H1 (cell line): ENCODE results near the gene SMARCE1. TPM values are rescaled to one million over a fixed set of nuclear protein-coding genes. Genes with fewer than 3 reads are reported as not detected.

ENCODE experiments used
- CTCF ChIA-PET: fragments of 300-600 bp; sonication (Branson Sonifier 250); formaldehyde crosslinking; loops from one replicate; lab custom pipeline; 2021; ENCODE audit not compliant: partially characterized antibody; lab: Charles Lee
- POLR2A ChIA-PET: fragments of 300-600 bp; sonication (Branson Sonifier 250); formaldehyde crosslinking; loops from one replicate; lab custom pipeline; 2021; ENCODE audit warnings: inconsistent platforms; ENCODE audit not compliant: partially characterized antibody; lab: Charles Lee
- DNase-seq, 2 experiments: peaks; one replicate each; pipeline versions ENCODE4 v3.0.0 to v3.0.0-alpha.2; 2010 to 2022; ENCODE audit warnings: low spot score in 2 of 2, low read depth in 1 of 2, mixed read lengths in 1 of 2
- FAIRE-seq: peaks from 2 replicates; lab custom pipeline; 2011; peaks lifted over from hg19 to GRCh38; lab: Jason Lieb, UNC
- H2AFZ ChIP-seq: 2 replicates; pipeline ENCODE4 v1.8.1; 2012; ENCODE audit warnings: low read length, inconsistent platforms
- H2AK5ac ChIP-seq: 2 replicates; pipeline ENCODE4 v1.6.1; 2013; ENCODE audit warnings: low read depth, low read length
- H2BK120ac ChIP-seq: replicated peaks from 2 replicates; pipeline ENCODE3; 2013; ENCODE audit warnings: low read depth, low read length, inconsistent platforms
- H2BK12ac ChIP-seq: 2 replicates; pipeline ENCODE4 v1.6.1; 2013; ENCODE audit warnings: low read depth, low read length
- H2BK15ac ChIP-seq: 2 replicates; pipeline ENCODE4 v1.6.1; 2013; ENCODE audit warnings: low read length
- H2BK20ac ChIP-seq: 2 replicates; pipeline ENCODE4 v1.6.1; 2013; ENCODE audit warnings: low read length
- H2BK5ac ChIP-seq: 2 replicates; pipeline ENCODE4 v1.6.1; 2013; ENCODE audit warnings: low read depth, low read length
- H3K14ac ChIP-seq: 2 replicates; pipeline ENCODE4 v1.6.1; 2013; ENCODE audit warnings: inconsistent platforms; ENCODE audit not compliant: insufficient read length
- H3K18ac ChIP-seq: 2 replicates; pipeline ENCODE4 v1.6.1; 2013; ENCODE audit warnings: low read length; ENCODE audit errors: extremely low read depth
- H3K23ac ChIP-seq: 2 replicates; pipeline ENCODE4 v1.6.1; 2013; ENCODE audit warnings: inconsistent platforms; ENCODE audit not compliant: insufficient read length
- H3K23me2 ChIP-seq: 2 replicates; pipeline ENCODE4 v1.6.1; 2013; ENCODE audit warnings: low read depth, low read length
- H3K27ac ChIP-seq: 2 replicates; pipeline ENCODE4 v1.6.1; 2011; ENCODE audit warnings: low read depth, low read length, inconsistent platforms
- H3K27me3 ChIP-seq, 4 experiments: replicated peaks in 1 of 4; 1 replicate in 1 of 4; 2 replicates in 3 of 4; pipeline versions ENCODE4 v1.6.1 to v1.8.1; 2011 to 2013; ENCODE audit warnings: low read length in 3 of 4, mild to moderate bottlenecking in 3 of 4, inconsistent platforms in 2 of 4, mixed read lengths in 2 of 4, moderate library complexity in 1 of 4; ENCODE audit not compliant: control insufficient read depth in 3 of 4, insufficient read depth in 3 of 4; ENCODE audit errors: extremely low read depth in 1 of 4
- H3K36me3 ChIP-seq, 4 experiments: 2 replicates each; pipeline versions ENCODE4 v1.6.1 to v1.8.1; 2011 to 2013; ENCODE audit warnings: mild to moderate bottlenecking in 4 of 4, low read length in 3 of 4, moderate library complexity in 2 of 4, control low read depth in 1 of 4, inconsistent platforms in 1 of 4; ENCODE audit not compliant: insufficient read depth in 4 of 4, control insufficient read depth in 2 of 4
- H3K4ac ChIP-seq: replicated peaks from 2 replicates; pipeline ENCODE3; 2013; ENCODE audit warnings: low read length, low read depth, mixed read lengths, inconsistent platforms; ENCODE audit not compliant: insufficient read length
- H3K4me1 ChIP-seq, 4 experiments: replicated peaks in 1 of 4; 1 replicate in 1 of 4; 2 replicates in 3 of 4; pipeline versions ENCODE4 v1.6.1 to v1.8.1; 2011 to 2013; ENCODE audit warnings: low read length in 3 of 4, inconsistent platforms in 2 of 4, mixed read lengths in 1 of 4; ENCODE audit not compliant: insufficient read depth in 4 of 4, control insufficient read depth in 3 of 4
- H3K4me2 ChIP-seq, 2 experiments: 2 replicates each; pipeline versions ENCODE4 v1.6.1 to v1.8.1; 2011 to 2013; ENCODE audit warnings: low read depth in 2 of 2, low read length in 2 of 2, control low read depth in 1 of 2, inconsistent platforms in 1 of 2, mild to moderate bottlenecking in 1 of 2; ENCODE audit not compliant: insufficient read depth in 1 of 2
- H3K4me3 ChIP-seq, 4 experiments: fragments of 200-600, 300-600 bp in 1 of 4; sonication (generic), shearing (Covaris generic), sonication (Bioruptor Twin) in 1 of 4; 2 replicates each; pipeline versions ENCODE4 v1.5.1 to v1.8.1; 2011 to 2016; ENCODE audit warnings: low read length in 4 of 4, low read depth in 3 of 4, control low read depth in 2 of 4, inconsistent platforms in 2 of 4, mild to moderate bottlenecking in 2 of 4, mixed read lengths in 1 of 4, moderate library complexity in 1 of 4; ENCODE audit not compliant: insufficient read depth in 2 of 4; ENCODE audit errors: extremely low read depth in 1 of 4
- H3K56ac ChIP-seq: replicated peaks from 2 replicates; pipeline ENCODE3; 2013; ENCODE audit warnings: low read depth, mild to moderate bottlenecking, mixed read lengths, low read length, inconsistent platforms; ENCODE audit not compliant: insufficient read length
- H3K79me1 ChIP-seq: 2 replicates; pipeline ENCODE4 v1.6.1; 2013; ENCODE audit warnings: low read depth, low read length, control low read depth
- H3K79me2 ChIP-seq, 2 experiments: 2 replicates each; pipeline versions ENCODE4 v1.6.1 to v1.8.1; 2012 to 2013; ENCODE audit warnings: low read length in 2 of 2, mild to moderate bottlenecking in 2 of 2, inconsistent platforms in 1 of 2; ENCODE audit not compliant: insufficient read depth in 2 of 2, control insufficient read depth in 1 of 2
- H3K9ac ChIP-seq, 4 experiments: replicated peaks in 1 of 4; 1 replicate in 1 of 4; 2 replicates in 3 of 4; pipeline versions ENCODE4 v1.6.1 to v1.8.1; 2011 to 2013; ENCODE audit warnings: low read depth in 3 of 4, low read length in 3 of 4, control low read depth in 2 of 4, mild to moderate bottlenecking in 2 of 4, moderate library complexity in 2 of 4, inconsistent platforms in 1 of 4; ENCODE audit errors: extremely low read depth in 1 of 4
- H3K9me3 ChIP-seq, 2 experiments: 2 replicates each; pipeline versions ENCODE4 v1.6.1 to v1.8.1; 2012 to 2013; ENCODE audit warnings: mild to moderate bottlenecking in 2 of 2, moderate library complexity in 2 of 2, control low read depth in 1 of 2, inconsistent platforms in 1 of 2, low read depth in 1 of 2, low read length in 1 of 2, mixed read lengths in 1 of 2; ENCODE audit not compliant: insufficient read depth in 2 of 2
- H4K20me1 ChIP-seq, 2 experiments: replicated peaks in 1 of 2; 2 replicates each; pipeline versions ENCODE3 to v1.8.1; 2011 to 2013; ENCODE audit warnings: inconsistent platforms in 2 of 2, low read length in 2 of 2, mild to moderate bottlenecking in 1 of 2; ENCODE audit not compliant: insufficient read depth in 2 of 2, control insufficient read depth in 1 of 2
- H4K5ac ChIP-seq: 2 replicates; pipeline ENCODE4 v1.6.1; 2013; ENCODE audit warnings: low read length, low read depth, mixed read lengths, inconsistent platforms; ENCODE audit not compliant: insufficient read length
- H4K8ac ChIP-seq: 2 replicates; pipeline ENCODE4 v1.8.0; 2013; ENCODE audit warnings: mild to moderate bottlenecking, moderate library complexity, low read length, inconsistent platforms; ENCODE audit not compliant: insufficient read depth; ENCODE audit errors: extremely low read depth
- H4K91ac ChIP-seq: replicated peaks from 2 replicates; pipeline ENCODE3; 2013; ENCODE audit warnings: low read length, mixed read lengths, inconsistent platforms; ENCODE audit not compliant: insufficient read length
- BACH1 ChIP-seq: IDR thresholded peaks from 2 replicates; pipeline ENCODE4 v1.6.1; 2012; ENCODE audit warnings: low read length, improper control_type of control experiment
- CBX5 ChIP-seq: fragments of 300-800, 300-1000 bp; sonication (generic); IDR thresholded peaks from 2 replicates; pipeline ENCODE4 v1.7.1; 2016; ENCODE audit warnings: antibody characterized with exemption, low read length, low read depth
- CBX8 ChIP-seq: fragments of 300-800, 300-1000 bp; sonication (generic); IDR thresholded peaks from 2 replicates; pipeline ENCODE4 v1.7.1; 2016; ENCODE audit warnings: low read depth, low read length, borderline replicate concordance
- CEBPB ChIP-seq: IDR thresholded peaks from 2 replicates; pipeline ENCODE4 v1.6.1; 2012; ENCODE audit warnings: low read depth, low read length
- CHD1 ChIP-seq: IDR thresholded peaks from 2 replicates; pipeline ENCODE4 v1.6.1; 2012; ENCODE audit warnings: low read depth, low read length, improper control_type of control experiment
- JUND ChIP-seq: IDR thresholded peaks from 2 replicates; pipeline ENCODE4 v1.6.1; 2011; ENCODE audit warnings: mild to moderate bottlenecking, improper control_type of control experiment, low read length
- NRF1 ChIP-seq: IDR thresholded peaks from 2 replicates; pipeline ENCODE4 v1.6.1; 2011; ENCODE audit warnings: mild to moderate bottlenecking, low read depth, low read length, improper control_type of control experiment
- PHF8 ChIP-seq: fragments of 200-600 bp; sonication (generic); conservative IDR thresholded peaks from 2 replicates; pipeline ENCODE4 v1.7.1; 2012; ENCODE audit warnings: low read depth, mild to moderate bottlenecking, inconsistent platforms, low read length, moderate library complexity
- POLR2AphosphoS5 ChIP-seq: IDR thresholded peaks from 2 replicates; pipeline ENCODE4 v1.6.1; 2011; ENCODE audit warnings: low read depth, low read length
- RFX5 ChIP-seq: IDR thresholded peaks from 2 replicates; pipeline ENCODE4 v1.6.1; 2011; ENCODE audit warnings: low read depth, low read length, improper control_type of control experiment, borderline replicate concordance
- RXRA ChIP-seq: IDR thresholded peaks from 2 replicates; pipeline ENCODE4 v1.6.1; 2011; ENCODE audit warnings: low read depth, mild to moderate bottlenecking, low read length, moderate library complexity; ENCODE audit not compliant: insufficient read depth
- SP1 ChIP-seq: IDR thresholded peaks from 2 replicates; pipeline ENCODE4 v1.6.1; 2011; ENCODE audit warnings: low read depth, low read length
- WGBS, 2 experiments: shearing (Covaris generic) in 1 of 2; methylation state at CpG; one replicate each; pipeline versions ENCODE4 v1.1.6 to v1.1.7; 2013 to 2015; ENCODE audit warnings: low lambda C conversion rate in 2 of 2, mixed read lengths in 2 of 2, inconsistent platforms in 1 of 2, low coverage in 1 of 2, missing lambda C conversion rate in 1 of 2; ENCODE audit not compliant: insufficient replicate concordance in 2 of 2, insufficient coverage in 1 of 2, insufficient read length in 1 of 2; ENCODE audit errors: extremely low coverage in 1 of 2, missing lambda C conversion rate in 1 of 2; 5-methylcytosine and 5-hydroxymethylcytosine counted together
- polyA plus RNA-seq, 7 experiments: library from polyadenylated mRNA; depleted of rRNA in 3 of 7; stranded (reverse) in 5 of 7; unstranded in 2 of 7; fragments of >200 nt in 5 of 7; fragments of 200-250 nt in 2 of 7; gene quantifications; 1 replicate in 5 of 7; 2 replicates in 1 of 7; 4 replicates in 1 of 7; pipeline versions ENCODE4 v1.2.1 to v1.2.3, GENCODE V29; 2011 to 2013; ENCODE audit warnings: missing spikeins in 2 of 7, mixed read lengths in 2 of 7
- total RNA-seq: library from RNA; stranded (reverse); fragmentation: NEBNext Ultra II Directional; extraction: Animal tissue kit (Norgen Biotek cat#: 25700); gene quantifications from 2 replicates; pipeline ENCODE4 v1.2.1, GENCODE V29; 2021

SMARCE1 gene
- total and polyA plus RNA-seq, 2 of the 8 experiments (the other 6 are each of a cell fraction or from before 2014, with no cell fraction given): 30.7 to 131 TPM

DNA sequence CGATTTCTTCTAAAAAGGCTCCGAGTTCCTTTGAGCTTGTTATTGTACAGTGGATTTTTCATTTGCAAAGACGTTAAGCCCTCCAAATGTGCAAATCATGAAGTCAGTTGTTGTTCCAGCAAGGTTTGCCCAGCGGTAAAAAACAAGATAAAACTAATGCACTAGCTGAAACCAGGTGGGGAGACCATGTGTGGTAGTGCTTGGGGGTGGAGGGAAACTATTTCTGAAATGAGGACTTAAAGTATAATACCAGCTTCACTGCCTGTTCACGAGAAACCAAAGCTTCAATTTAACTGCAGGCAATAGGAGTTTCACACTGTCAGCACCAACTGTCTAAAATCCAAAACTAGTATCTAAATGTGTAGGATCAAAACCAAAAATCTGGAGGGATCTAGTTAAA lies 22.3 kb downstream of the SMARCE1 start:
- Histone ChIP-seq H3K4me1 (no peaks in the 10 kb centered on the region; a peak in 1 of 7 replicates), H3K23me2 (no peaks in the 10 kb centered on the region), H3K9me3 (no peaks in the 10 kb centered on the region), H3K18ac (no peak overlapping the region), H2BK5ac (no peak overlapping the region), H3K4me2 (no peak overlapping the region), H2AK5ac (no peak overlapping the region), H3K14ac (no peak overlapping the region), H3K56ac (no peak overlapping the region), H3K79me1 (no peaks in the 10 kb centered on the region), H2AFZ (no peak overlapping the region), H2BK120ac (no peak overlapping the region), H3K27ac (no peak overlapping the region), H3K79me2 (no peaks in the 10 kb centered on the region), H3K9ac (no peak overlapping the region), H2BK15ac (no peak overlapping the region), H2BK20ac (no peak overlapping the region), H2BK12ac (no peak overlapping the region), H3K36me3 (peaks cover 2 to 23% (median 14%) of the 10 kb centered on the region in 4 experiments), H4K8ac (no peak overlapping the region), H3K4me3 (no peak overlapping the region), H4K91ac (no peak overlapping the region), H4K5ac (no peak overlapping the region), H3K27me3 (no peaks in the 10 kb centered on the region), H3K23ac (no peak overlapping the region), H3K4ac (no peak overlapping the region), H4K20me1 (no peaks in the 10 kb centered on the region)
- no peak for TF ChIP-seq CHD1
- TF ChIP-seq BACH1: no peak
- no peak for TF ChIP-seq NRF1
- TF ChIP-seq RXRA: no peak
- no peak for TF ChIP-seq CEBPB
- TF ChIP-seq CBX5: no peak
- TF ChIP-seq POLR2AphosphoS5: no peak
- no peak for TF ChIP-seq CBX8
- TF ChIP-seq RFX5: no peak
- TF ChIP-seq SP1: no peak
- TF ChIP-seq PHF8: no peak
- no peak for TF ChIP-seq JUND
- 78% methylated on average over 5 of the region's 5 CpGs; no CpG with 5 or more reads in 1 of the 2 experiments for WGBS, 2 experiments
- no peak for DNase-seq
- CTCF ChIA-PET: interaction anchor here (1.0 to 7.8 kb wide), 4 partner anchors 8 to 178 kb away, joined by 3 to 43 read pairs (median 4); no protein-coding TSS in a partner anchor
- FAIRE-seq: no peak
- POLR2A ChIA-PET: interaction anchor here (0.9 to 6.3 kb wide), 6 partner anchors 9 to 40 kb away, joined by 3 to 58 read pairs (median 4); partner anchors contain the start of genes KRT222 and SMARCE1
